Smooth muscle cell (in vitro differentiated cells): ENCODE data around the gene HEPHL1. TPM values are rescaled to one million over a fixed set of nuclear protein-coding genes. Genes with fewer than 3 reads are reported as not detected.
A peak's percentile ranks its signal among the peaks of the same experiment; 100 is the strongest.

Source experiments
- DNase-seq: peaks from one replicate; lab custom pipeline; 2025; ENCODE audit not compliant: unreplicated experiment; lab: John Stamatoyannopoulos, UW
- H2AFZ ChIP-seq: fragments of 200-600 bp; sonication (generic); 2 replicates; pipeline ENCODE4 v1.6.0; 2016; ENCODE audit warnings: antibody characterized with exemption, low read depth, mild to moderate bottlenecking
- H3F3A ChIP-seq: fragments of 200-600 bp; sonication (generic); 2 replicates; pipeline ENCODE4 v1.6.0; 2017; ENCODE audit warnings: antibody characterized with exemption, low read depth
- H3K27ac ChIP-seq: fragments of 200-600 bp; sonication (generic); 2 replicates; pipeline ENCODE4 v1.5.1; 2016; ENCODE audit warnings: low read depth, mild to moderate bottlenecking
- H3K27me3 ChIP-seq: fragments of 200-600 bp; sonication (generic); 2 replicates; pipeline ENCODE4 v1.6.1; 2016; ENCODE audit warnings: low read depth, mild to moderate bottlenecking
- H3K36me3 ChIP-seq: fragments of 200-600 bp; sonication (generic); 2 replicates; pipeline ENCODE4 v1.5.1; 2016; ENCODE audit warnings: low read depth
- H3K4me1 ChIP-seq: fragments of 200-600 bp; sonication (generic); 2 replicates; pipeline ENCODE4 v1.5.1; 2016; ENCODE audit warnings: low read depth
- H3K4me2 ChIP-seq: fragments of 200-600 bp; sonication (generic); 2 replicates; pipeline ENCODE4 v1.6.0; 2016; ENCODE audit warnings: mild to moderate bottlenecking
- H3K4me3 ChIP-seq: fragments of 200-600 bp; sonication (generic); 2 replicates; pipeline ENCODE4 v1.5.1; 2016; ENCODE audit warnings: mild to moderate bottlenecking
- H3K79me2 ChIP-seq: fragments of 200-600 bp; sonication (generic); 2 replicates; pipeline ENCODE4 v1.6.0; 2016; ENCODE audit warnings: low read depth, mild to moderate bottlenecking
- H3K9ac ChIP-seq: fragments of 200-600 bp; sonication (generic); 2 replicates; pipeline ENCODE4 v1.6.0; 2016; ENCODE audit warnings: low read depth
- H3K9me3 ChIP-seq: fragments of 200-600 bp; sonication (generic); replicated peaks from 2 replicates; pipeline ENCODE4 v1.5.1; 2016; ENCODE audit warnings: low read depth
- H4K20me1 ChIP-seq: fragments of 200-600 bp; sonication (generic); 2 replicates; pipeline ENCODE4 v1.6.0; 2016; ENCODE audit warnings: low read depth
- CTCF ChIP-seq: fragments of 200-600 bp; sonication (generic); IDR thresholded peaks from 2 replicates; pipeline ENCODE4 v1.5.1; 2017; ENCODE audit warnings: borderline replicate concordance, mild to moderate bottlenecking, antibody characterized with exemption; ENCODE audit not compliant: insufficient read depth, poor library complexity, severe bottlenecking
- WGBS: methylation state at CpG from one replicate; pipeline ENCODE4 v1.1.7; 2016; ENCODE audit warnings: low lambda C conversion rate; 5-methylcytosine and 5-hydroxymethylcytosine counted together
- polyA plus RNA-seq: library from polyadenylated mRNA; unstranded; fragments of >200 nt; fragmentation: Nextera tagmentation; extraction: Ambion mirVana; gene quantifications from 2 replicates; pipeline ENCODE4 v1.2.1, GENCODE V29; 2016
- total RNA-seq: library from RNA; depleted of rRNA; stranded (reverse); fragments of >200 nt; gene quantifications from 2 replicates; pipeline ENCODE4 v1.2.3, GENCODE V29; 2014

Gene HEPHL1
- total and polyA plus RNA-seq, 2 experiments from 2014 or later, result 0.13 to 0.21 TPM

GRCh38 chr11:94127638-94128037, 106.5 kb downstream of the HEPHL1 start:
- H3K36me3 ChIP-seq, result no peaks in the 10 kb centered on the region
- H3K9me3 ChIP-seq, result no peaks in the 10 kb centered on the region
- peaks cover 36% of the 10 kb centered on the region for H3K79me2 ChIP-seq
- no peak for TF ChIP-seq CTCF
- peaks cover 16% of the 10 kb centered on the region for H4K20me1 ChIP-seq
- peak overlapping the region; percentile 86 for H3K4me2 ChIP-seq
- peaks cover 19% of the 10 kb centered on the region for H3K4me1 ChIP-seq
- no peak for DNase-seq
- peak overlapping the region; percentile 77 for H3K4me3 ChIP-seq
- no peak overlapping the region for H2AFZ ChIP-seq
- H3K27me3 ChIP-seq, result no peaks in the 10 kb centered on the region
- H3F3A ChIP-seq, result peaks cover 10% of the 10 kb centered on the region
- peak overlapping the region; percentile 97 for H3K9ac ChIP-seq
- H3K27ac ChIP-seq, result peak overlapping the region; percentile 100

GRCh38 chr11:94128291-94128745, 107.2 kb downstream of the HEPHL1 start:
- WGBS, result under 1% methylated on average over 23 of the region's 23 CpGs
- DNase-seq, result no peak

GRCh38 chr11:94128746-94129511, 107.8 kb downstream of the HEPHL1 start, which contains the start of gene PANX1:
PANX1 (plus strand) TSS chr11:94128841; CDS start chr11:94129313, 472 bp downstream.
- peaks cover 12% of the 10 kb centered on the region for H3F3A ChIP-seq
- H3K4me1 ChIP-seq, result peaks cover 27% of the 10 kb centered on the region

More at GRCh38 chr11:94128291-94128745, 107.2 kb downstream of the HEPHL1 start:
- Histone ChIP-seq H2AFZ (peak overlapping the region; percentile 79), H3K4me1 (peaks cover 26% of the 10 kb centered on the region), H3K4me3 (peak overlapping the region; percentile 77), H3K36me3 (no peaks in the 10 kb centered on the region), H3K27me3 (no peaks in the 10 kb centered on the region), H3K4me2 (peak overlapping the region; percentile 86), H3K9ac (peak overlapping the region; percentile 97), H3F3A (peaks cover 10% of the 10 kb centered on the region), H4K20me1 (peaks cover 23% of the 10 kb centered on the region), H3K9me3 (no peaks in the 10 kb centered on the region), H3K79me2 (peaks cover 43% of the 10 kb centered on the region), H3K27ac (peak overlapping the region; percentile 100)
- no peak for TF ChIP-seq CTCF

More at GRCh38 chr11:94128746-94129511, 107.8 kb downstream of the HEPHL1 start, which contains the start of gene PANX1:
- peaks cover 49% of the 10 kb centered on the region for H3K79me2 ChIP-seq
- peak within 1 kb of the TSS; percentile 86 for H3K4me2 ChIP-seq
- H3K9me3 ChIP-seq, result no peaks in the 10 kb centered on the region
- H3K27me3 ChIP-seq, result no peaks in the 10 kb centered on the region
- H3K4me3 ChIP-seq, result peak within 1 kb of the TSS; percentile 77
- H3K9ac ChIP-seq, result peak within 1 kb of the TSS; percentile 97
- peak within 1 kb of the TSS; percentile 79 for H2AFZ ChIP-seq
- DNase-seq, result peak; percentile 69
- WGBS, result 2% methylated on average over 80 of the region's 92 CpGs
- TF ChIP-seq CTCF, result no peak
- H3K27ac ChIP-seq, result peak within 1 kb of the TSS; percentile 100
- no peaks in the 10 kb centered on the region for H3K36me3 ChIP-seq
- peaks cover 23% of the 10 kb centered on the region for H4K20me1 ChIP-seq
